Neural cell (in vitro differentiated cells): ENCODE results near the gene RIMS1. TPM values are rescaled to one million over a fixed set of nuclear protein-coding genes. Genes with fewer than 3 reads are reported as not detected.

Experiments
- H2AFZ ChIP-seq: fragments of 200-600, 300-800 bp; sonication (generic), shearing (Covaris generic); 2 replicates; pipeline ENCODE4 v1.6.0; 2014; ENCODE audit warnings: low read depth, mild to moderate bottlenecking, antibody characterized with exemption, low read length, moderate library complexity
- H3F3A ChIP-seq: fragments of 200-600 bp; shearing (Covaris generic); 2 replicates; pipeline ENCODE4 v1.6.1; 2016; ENCODE audit warnings: mild to moderate bottlenecking, moderate library complexity, mixed read lengths, antibody characterized with exemption, low read length; ENCODE audit not compliant: insufficient read depth, poor library complexity, severe bottlenecking
- H3K27ac ChIP-seq: fragments of 200-600, 300-800 bp; sonication (generic), shearing (Covaris generic); 2 replicates; pipeline ENCODE4 v1.5.1; 2014; ENCODE audit warnings: mild to moderate bottlenecking, low read length, moderate library complexity
- H3K27me3 ChIP-seq: fragments of 300-800, 200-600 bp; sonication (generic), shearing (Covaris generic); 2 replicates; pipeline ENCODE4 v1.6.0; 2014; ENCODE audit warnings: mild to moderate bottlenecking, low read depth, low read length, moderate library complexity; ENCODE audit not compliant: insufficient read depth
- H3K36me3 ChIP-seq: fragments of 300-800, 200-600 bp; sonication (generic), shearing (Covaris generic); 2 replicates; pipeline ENCODE4 v1.5.1; 2014; ENCODE audit warnings: mild to moderate bottlenecking, antibody characterized with exemption, low read length, moderate library complexity; ENCODE audit not compliant: insufficient read depth
- H3K4me2 ChIP-seq: fragments of 300-800, 200-600 bp; sonication (generic), shearing (Covaris generic); 2 replicates; pipeline ENCODE4 v1.6.0; 2014; ENCODE audit warnings: mild to moderate bottlenecking, low read length
- H3K4me3 ChIP-seq: fragments of 300-800, 200-600 bp; sonication (generic), shearing (Covaris generic); 2 replicates; pipeline ENCODE4 v1.5.1; 2014; ENCODE audit warnings: mild to moderate bottlenecking, low read length, moderate library complexity
- H3K79me2 ChIP-seq: fragments of 200-600 bp; shearing (Covaris generic); replicated peaks from 2 replicates; pipeline ENCODE4 v1.6.0; 2014; ENCODE audit warnings: mild to moderate bottlenecking, low read length, moderate library complexity; ENCODE audit not compliant: insufficient read depth
- H3K9ac ChIP-seq: fragments of 300-800, 200-600 bp; sonication (generic), shearing (Covaris generic); 2 replicates; pipeline ENCODE4 v1.6.1; 2016; ENCODE audit warnings: mild to moderate bottlenecking, low read length, mixed read lengths
- H3K9me2 ChIP-seq: fragments of 200-600 bp; shearing (Covaris generic); 2 replicates; pipeline ENCODE4 v1.6.1; 2016; ENCODE audit warnings: mild to moderate bottlenecking, low read length, mixed read lengths; ENCODE audit not compliant: insufficient read depth
- H3K9me3 ChIP-seq: fragments of 200-600, 300-800 bp; sonication (generic), shearing (Covaris generic); 2 replicates; pipeline ENCODE4 v1.6.1; 2016; ENCODE audit warnings: mild to moderate bottlenecking, mixed run types, low read length, moderate library complexity, mixed read lengths
- H4K20me1 ChIP-seq: fragments of 200-600 bp; shearing (Covaris generic); 2 replicates; pipeline ENCODE4 v1.6.1; 2016; ENCODE audit warnings: mild to moderate bottlenecking, mixed run types; ENCODE audit not compliant: insufficient read depth
- EP300 ChIP-seq: fragments of 450-650 bp; conservative IDR thresholded peaks from 2 replicates; pipeline ENCODE4 v1.6.1; 2014; ENCODE audit warnings: antibody characterized with exemption, mild to moderate bottlenecking, moderate library complexity; ENCODE audit not compliant: poor library complexity, severe bottlenecking
- EZH2 ChIP-seq: fragments of 200-600, 300-800 bp; shearing (Covaris generic), sonication (generic); IDR thresholded peaks from 2 replicates; pipeline ENCODE4 v1.6.1; 2014; ENCODE audit warnings: antibody characterized with exemption, low read length, borderline replicate concordance, mild to moderate bottlenecking; ENCODE audit not compliant: insufficient read depth, poor library complexity, severe bottlenecking
- MXI1 ChIP-seq: fragments of 450-650 bp; conservative IDR thresholded peaks from 2 replicates; pipeline ENCODE4 v1.6.1; 2014; ENCODE audit warnings: antibody characterized with exemption, mild to moderate bottlenecking; ENCODE audit not compliant: poor library complexity, severe bottlenecking
- POLR2AphosphoS5 ChIP-seq: IDR thresholded peaks from 2 replicates; pipeline ENCODE4 v1.6.1; 2012
- RAD21 ChIP-seq: fragments of 450-650 bp; conservative IDR thresholded peaks from 2 replicates; pipeline ENCODE4 v1.6.1; 2014; ENCODE audit warnings: antibody characterized with exemption, mild to moderate bottlenecking, moderate library complexity
- SMC3 ChIP-seq: fragments of 450-650 bp; conservative IDR thresholded peaks from 2 replicates; pipeline ENCODE4 v1.6.1; 2014; ENCODE audit warnings: antibody characterized with exemption, mild to moderate bottlenecking, moderate library complexity; ENCODE audit not compliant: poor library complexity
- TAF1 ChIP-seq: IDR thresholded peaks from 2 replicates; pipeline ENCODE4 v1.6.1; 2012; ENCODE audit warnings: low read depth
- polyA plus RNA-seq: library from polyadenylated mRNA; depleted of rRNA; stranded (reverse); fragments of >200 nt; gene quantifications from 2 replicates; pipeline ENCODE4 v1.2.3, GENCODE V29; 2014
- TF ChIP-seq, protein P1 (sequence below): IDR thresholded peaks from 2 replicates; pipeline ENCODE4 v1.6.1; 2012; ENCODE audit warnings: borderline replicate concordance
- TF ChIP-seq, protein P2 (sequence below): fragments of 450-650 bp; IDR thresholded peaks from 2 replicates; pipeline ENCODE4 v1.5.1; 2014; ENCODE audit warnings: antibody characterized with exemption, mild to moderate bottlenecking, moderate library complexity; ENCODE audit not compliant: poor library complexity, severe bottlenecking

The RIMS1 gene
- polyA plus RNA-seq, 1 donor from 2014 or later = 17.8 TPM

DNA sequence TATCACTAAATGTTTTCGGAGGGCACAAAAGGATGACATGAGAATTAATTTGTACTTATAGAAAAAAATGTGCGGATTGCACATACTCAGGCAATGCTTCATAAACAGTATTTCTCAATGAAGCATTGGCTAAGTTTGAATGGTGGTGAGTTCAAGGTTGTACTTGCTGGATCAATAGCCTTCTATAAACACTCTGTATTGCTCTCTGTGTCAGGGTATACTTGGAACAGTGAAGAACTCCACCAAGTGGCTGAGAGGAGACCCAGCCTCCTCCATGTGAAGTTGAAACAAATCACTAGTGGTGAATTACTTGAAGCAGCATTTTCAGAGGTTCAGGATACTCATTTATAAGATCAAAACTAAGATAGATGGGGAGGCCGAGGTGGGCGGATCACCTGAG is 360.6 kb downstream of the RIMS1 start:
- H3K4me2 ChIP-seq = no peak overlapping the region
- H3K9me2 ChIP-seq = no peaks in the 10 kb centered on the region
- no peak overlapping the region for H3K9ac ChIP-seq
- H2AFZ ChIP-seq = no peak overlapping the region
- no peaks in the 10 kb centered on the region for H3K79me2 ChIP-seq
- peaks cover 4% of the 10 kb centered on the region for H3K36me3 ChIP-seq
- no peaks in the 10 kb centered on the region for H3K27me3 ChIP-seq
- H3K27ac ChIP-seq = no peak overlapping the region
- no peaks in the 10 kb centered on the region for H3F3A ChIP-seq
- no peak overlapping the region for H3K4me3 ChIP-seq
- H3K9me3 ChIP-seq = no peaks in the 10 kb centered on the region
- H4K20me1 ChIP-seq = no peaks in the 10 kb centered on the region
- no peak for TF ChIP-seq MXI1
- TF ChIP-seq, protein P1, sequence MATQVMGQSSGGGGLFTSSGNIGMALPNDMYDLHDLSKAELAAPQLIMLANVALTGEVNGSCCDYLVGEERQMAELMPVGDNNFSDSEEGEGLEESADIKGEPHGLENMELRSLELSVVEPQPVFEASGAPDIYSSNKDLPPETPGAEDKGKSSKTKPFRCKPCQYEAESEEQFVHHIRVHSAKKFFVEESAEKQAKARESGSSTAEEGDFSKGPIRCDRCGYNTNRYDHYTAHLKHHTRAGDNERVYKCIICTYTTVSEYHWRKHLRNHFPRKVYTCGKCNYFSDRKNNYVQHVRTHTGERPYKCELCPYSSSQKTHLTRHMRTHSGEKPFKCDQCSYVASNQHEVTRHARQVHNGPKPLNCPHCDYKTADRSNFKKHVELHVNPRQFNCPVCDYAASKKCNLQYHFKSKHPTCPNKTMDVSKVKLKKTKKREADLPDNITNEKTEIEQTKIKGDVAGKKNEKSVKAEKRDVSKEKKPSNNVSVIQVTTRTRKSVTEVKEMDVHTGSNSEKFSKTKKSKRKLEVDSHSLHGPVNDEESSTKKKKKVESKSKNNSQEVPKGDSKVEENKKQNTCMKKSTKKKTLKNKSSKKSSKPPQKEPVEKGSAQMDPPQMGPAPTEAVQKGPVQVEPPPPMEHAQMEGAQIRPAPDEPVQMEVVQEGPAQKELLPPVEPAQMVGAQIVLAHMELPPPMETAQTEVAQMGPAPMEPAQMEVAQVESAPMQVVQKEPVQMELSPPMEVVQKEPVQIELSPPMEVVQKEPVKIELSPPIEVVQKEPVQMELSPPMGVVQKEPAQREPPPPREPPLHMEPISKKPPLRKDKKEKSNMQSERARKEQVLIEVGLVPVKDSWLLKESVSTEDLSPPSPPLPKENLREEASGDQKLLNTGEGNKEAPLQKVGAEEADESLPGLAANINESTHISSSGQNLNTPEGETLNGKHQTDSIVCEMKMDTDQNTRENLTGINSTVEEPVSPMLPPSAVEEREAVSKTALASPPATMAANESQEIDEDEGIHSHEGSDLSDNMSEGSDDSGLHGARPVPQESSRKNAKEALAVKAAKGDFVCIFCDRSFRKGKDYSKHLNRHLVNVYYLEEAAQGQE = no peak
- TF ChIP-seq EZH2 = no peak
- no peak for TF ChIP-seq SMC3
- TF ChIP-seq RAD21 = no peak
- TF ChIP-seq, protein P2, sequence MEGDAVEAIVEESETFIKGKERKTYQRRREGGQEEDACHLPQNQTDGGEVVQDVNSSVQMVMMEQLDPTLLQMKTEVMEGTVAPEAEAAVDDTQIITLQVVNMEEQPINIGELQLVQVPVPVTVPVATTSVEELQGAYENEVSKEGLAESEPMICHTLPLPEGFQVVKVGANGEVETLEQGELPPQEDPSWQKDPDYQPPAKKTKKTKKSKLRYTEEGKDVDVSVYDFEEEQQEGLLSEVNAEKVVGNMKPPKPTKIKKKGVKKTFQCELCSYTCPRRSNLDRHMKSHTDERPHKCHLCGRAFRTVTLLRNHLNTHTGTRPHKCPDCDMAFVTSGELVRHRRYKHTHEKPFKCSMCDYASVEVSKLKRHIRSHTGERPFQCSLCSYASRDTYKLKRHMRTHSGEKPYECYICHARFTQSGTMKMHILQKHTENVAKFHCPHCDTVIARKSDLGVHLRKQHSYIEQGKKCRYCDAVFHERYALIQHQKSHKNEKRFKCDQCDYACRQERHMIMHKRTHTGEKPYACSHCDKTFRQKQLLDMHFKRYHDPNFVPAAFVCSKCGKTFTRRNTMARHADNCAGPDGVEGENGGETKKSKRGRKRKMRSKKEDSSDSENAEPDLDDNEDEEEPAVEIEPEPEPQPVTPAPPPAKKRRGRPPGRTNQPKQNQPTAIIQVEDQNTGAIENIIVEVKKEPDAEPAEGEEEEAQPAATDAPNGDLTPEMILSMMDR = no peak
- no peak for TF ChIP-seq POLR2AphosphoS5
- TF ChIP-seq TAF1 = no peak
- no peak for TF ChIP-seq EP300

DNA sequence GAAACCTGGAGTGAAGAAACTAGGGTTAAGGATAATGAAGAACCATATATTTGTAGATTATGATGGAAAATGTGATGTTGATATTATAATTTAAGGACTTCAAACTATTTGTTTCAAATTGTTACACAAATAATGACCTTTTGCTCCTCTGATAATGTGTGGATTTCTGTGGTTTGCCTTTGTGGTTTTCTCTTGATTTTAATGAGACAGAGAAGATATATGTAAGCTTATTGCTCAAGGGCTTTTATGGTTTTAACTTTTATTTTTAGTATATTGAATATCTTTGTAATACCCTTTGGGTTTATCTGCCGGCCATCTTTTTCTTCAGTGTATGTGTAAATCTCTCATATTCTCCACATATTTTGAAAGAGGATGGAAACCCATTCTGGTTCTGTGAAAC is 362.3 kb downstream of the RIMS1 start:
- Histone ChIP-seq H3K4me2 (no peak overlapping the region), H2AFZ (no peak overlapping the region), H3K79me2 (no peaks in the 10 kb centered on the region), H3K27ac (no peak overlapping the region), H3K36me3 (peaks cover 4% of the 10 kb centered on the region), H3K27me3 (no peaks in the 10 kb centered on the region), H3K9me2 (no peaks in the 10 kb centered on the region), H3F3A (no peaks in the 10 kb centered on the region), H4K20me1 (no peaks in the 10 kb centered on the region), H3K4me3 (no peak overlapping the region), H3K9me3 (no peaks in the 10 kb centered on the region), H3K9ac (no peak overlapping the region)
- no peak for TF ChIP-seq RAD21
- no peak for TF ChIP-seq MXI1
- TF ChIP-seq EP300 = no peak
- no peak for TF ChIP-seq EZH2
- TF ChIP-seq TAF1 = no peak
- TF ChIP-seq SMC3 = no peak
- TF ChIP-seq, protein P1 = no peak
- TF ChIP-seq POLR2AphosphoS5 = no peak
- TF ChIP-seq, protein P2 = no peak
